ENCODE results near the gene OXSR1.

The OXSR1 gene

DNA sequence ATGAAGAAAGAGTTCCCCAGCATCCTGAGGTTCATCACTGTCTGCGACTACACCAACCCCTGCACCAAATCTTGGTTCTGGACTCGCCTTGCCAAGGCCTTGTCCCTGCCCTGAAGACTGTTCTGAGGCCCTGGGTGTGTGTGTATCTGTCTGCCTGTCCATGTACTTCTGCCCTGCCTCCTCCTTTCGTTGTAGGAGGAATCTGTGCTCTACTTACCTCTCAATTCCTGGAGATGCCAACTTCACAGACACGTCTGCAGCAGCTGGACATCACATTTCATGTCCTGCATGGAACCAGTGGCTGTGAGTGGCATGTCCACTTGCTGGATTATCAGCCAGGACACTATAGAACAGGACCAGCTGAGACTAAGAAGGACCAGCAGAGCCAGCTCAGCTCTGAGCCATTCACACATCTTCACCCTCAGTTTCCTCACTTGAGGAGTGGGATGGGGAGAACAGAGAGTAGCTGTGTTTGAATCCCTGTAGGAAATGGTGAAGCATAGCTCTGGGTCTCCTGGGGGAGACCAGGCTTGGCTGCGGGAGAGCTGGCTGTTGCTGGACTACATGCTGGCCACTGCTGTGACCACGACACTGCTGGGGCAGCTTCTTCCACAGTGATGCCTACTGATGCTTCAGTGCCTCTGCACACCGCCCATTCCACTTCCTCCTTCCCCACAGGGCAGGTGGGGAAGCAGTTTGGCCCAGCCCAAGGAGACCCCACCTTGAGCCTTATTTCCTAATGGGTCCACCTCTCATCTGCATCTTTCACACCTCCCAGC, 24.0 kb upstream of the OXSR1 start:
- DNase-seq (ENCODE audit: extremely low read depth, insufficient read length): no peak
- TF ChIP-seq, protein P1, sequence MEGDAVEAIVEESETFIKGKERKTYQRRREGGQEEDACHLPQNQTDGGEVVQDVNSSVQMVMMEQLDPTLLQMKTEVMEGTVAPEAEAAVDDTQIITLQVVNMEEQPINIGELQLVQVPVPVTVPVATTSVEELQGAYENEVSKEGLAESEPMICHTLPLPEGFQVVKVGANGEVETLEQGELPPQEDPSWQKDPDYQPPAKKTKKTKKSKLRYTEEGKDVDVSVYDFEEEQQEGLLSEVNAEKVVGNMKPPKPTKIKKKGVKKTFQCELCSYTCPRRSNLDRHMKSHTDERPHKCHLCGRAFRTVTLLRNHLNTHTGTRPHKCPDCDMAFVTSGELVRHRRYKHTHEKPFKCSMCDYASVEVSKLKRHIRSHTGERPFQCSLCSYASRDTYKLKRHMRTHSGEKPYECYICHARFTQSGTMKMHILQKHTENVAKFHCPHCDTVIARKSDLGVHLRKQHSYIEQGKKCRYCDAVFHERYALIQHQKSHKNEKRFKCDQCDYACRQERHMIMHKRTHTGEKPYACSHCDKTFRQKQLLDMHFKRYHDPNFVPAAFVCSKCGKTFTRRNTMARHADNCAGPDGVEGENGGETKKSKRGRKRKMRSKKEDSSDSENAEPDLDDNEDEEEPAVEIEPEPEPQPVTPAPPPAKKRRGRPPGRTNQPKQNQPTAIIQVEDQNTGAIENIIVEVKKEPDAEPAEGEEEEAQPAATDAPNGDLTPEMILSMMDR (IDR thresholded peaks at IDR 0.05; ENCODE audit: insufficient read depth, low read length, poor library complexity, severe bottlenecking): no peak
- Histone ChIP-seq H3K4me3 (replicated peaks; ENCODE audit: low read depth, low read length) (no peak overlapping the region), H3K36me3 (ENCODE audit: control insufficient read depth, insufficient read depth, low read length) (peaks cover 14% of the 10 kb centered on the region), H3K27me3 (replicated peaks; ENCODE audit: control insufficient read depth, insufficient read depth, low read length) (no peaks in the 10 kb centered on the region)

DNA sequence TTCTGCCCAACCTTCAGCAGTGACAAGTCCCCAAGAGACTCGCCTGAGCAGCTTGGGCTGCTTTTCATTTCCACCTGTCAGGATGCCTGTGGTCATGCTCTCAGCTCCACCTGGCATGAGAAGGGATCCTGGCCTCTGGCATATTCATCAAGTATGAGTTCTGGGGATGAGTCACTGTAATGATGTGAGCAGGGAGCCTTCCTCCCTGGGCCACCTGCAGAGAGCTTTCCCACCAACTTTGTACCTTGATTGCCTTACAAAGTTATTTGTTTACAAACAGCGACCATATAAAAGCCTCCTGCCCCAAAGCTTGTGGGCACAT, 23.4 kb upstream of the OXSR1 start:
- no peaks in the 10 kb centered on the region for H3K27me3 ChIP-seq (replicated peaks; ENCODE audit: control insufficient read depth, insufficient read depth, low read length)
- DNase-seq (ENCODE audit: extremely low read depth, insufficient read length): no peak
- TF ChIP-seq, protein P1 (IDR thresholded peaks at IDR 0.05; ENCODE audit: insufficient read depth, low read length, poor library complexity, severe bottlenecking): no peak
- H3K36me3 ChIP-seq (ENCODE audit: control insufficient read depth, insufficient read depth, low read length): peaks cover 14% of the 10 kb centered on the region
- H3K4me3 ChIP-seq (replicated peaks; ENCODE audit: low read depth, low read length): no peak overlapping the region

DNA sequence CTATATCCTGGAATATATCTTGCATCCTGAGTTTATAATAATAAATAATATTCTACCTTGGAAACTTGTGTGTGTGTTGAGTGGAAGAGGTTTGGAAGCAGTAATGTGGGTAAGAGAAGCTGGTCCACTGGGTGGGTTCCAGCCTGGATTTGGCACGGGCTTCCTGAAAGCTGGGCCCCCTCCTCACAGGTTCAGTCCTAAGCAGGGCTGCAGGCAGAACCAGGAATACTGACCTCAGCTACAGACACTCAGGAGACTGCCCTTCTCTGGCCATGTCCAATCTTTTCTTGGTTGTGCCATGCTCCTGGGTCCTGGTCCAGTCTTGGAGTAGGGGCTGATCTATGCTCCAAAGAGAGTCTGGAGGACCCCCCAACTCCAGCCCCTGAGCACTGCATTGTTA, 22.4 kb upstream of the OXSR1 start:
- no peak for DNase-seq (ENCODE audit: extremely low read depth, insufficient read length)
- TF ChIP-seq, protein P1 (IDR thresholded peaks at IDR 0.05; ENCODE audit: insufficient read depth, low read length, poor library complexity, severe bottlenecking): no peak

DNA sequence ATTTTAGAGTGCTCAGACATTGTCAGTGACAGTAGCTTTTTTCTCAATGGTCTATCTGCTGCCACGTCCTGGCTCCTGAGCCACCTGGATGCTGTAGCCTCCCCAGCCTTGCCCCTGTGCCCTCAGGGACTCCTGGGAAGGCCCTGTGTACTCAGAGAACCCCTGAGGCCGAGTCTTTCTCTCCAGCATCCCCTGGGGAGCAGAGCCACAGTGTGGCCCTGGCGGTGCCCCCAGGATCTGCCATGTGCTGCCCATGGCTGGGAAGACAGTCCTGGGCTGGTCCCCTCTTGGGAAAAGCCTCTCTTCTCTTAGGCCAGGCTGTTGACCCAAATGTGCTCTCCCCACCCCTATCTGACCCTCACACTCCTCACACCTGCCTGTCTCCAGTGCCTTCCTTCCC, 21.8 kb upstream of the OXSR1 start:
- Histone ChIP-seq H3K27me3 (replicated peaks; ENCODE audit: control insufficient read depth, insufficient read depth, low read length) (no peaks in the 10 kb centered on the region), H3K4me3 (replicated peaks; ENCODE audit: low read depth, low read length) (no peak overlapping the region), H3K36me3 (ENCODE audit: control insufficient read depth, insufficient read depth, low read length) (peaks cover 14% of the 10 kb centered on the region)
- TF ChIP-seq, protein P1 (IDR thresholded peaks at IDR 0.05; ENCODE audit: insufficient read depth, low read length, poor library complexity, severe bottlenecking): no peak
- no peak for DNase-seq (ENCODE audit: extremely low read depth, insufficient read length)

More for the DNA sequence above, 22.4 kb upstream of the OXSR1 start:
- Histone ChIP-seq H3K27me3 (replicated peaks; ENCODE audit: control insufficient read depth, insufficient read depth, low read length) (no peaks in the 10 kb centered on the region), H3K36me3 (ENCODE audit: control insufficient read depth, insufficient read depth, low read length) (peaks cover 14% of the 10 kb centered on the region), H3K4me3 (replicated peaks; ENCODE audit: low read depth, low read length) (no peak overlapping the region)

DNA sequence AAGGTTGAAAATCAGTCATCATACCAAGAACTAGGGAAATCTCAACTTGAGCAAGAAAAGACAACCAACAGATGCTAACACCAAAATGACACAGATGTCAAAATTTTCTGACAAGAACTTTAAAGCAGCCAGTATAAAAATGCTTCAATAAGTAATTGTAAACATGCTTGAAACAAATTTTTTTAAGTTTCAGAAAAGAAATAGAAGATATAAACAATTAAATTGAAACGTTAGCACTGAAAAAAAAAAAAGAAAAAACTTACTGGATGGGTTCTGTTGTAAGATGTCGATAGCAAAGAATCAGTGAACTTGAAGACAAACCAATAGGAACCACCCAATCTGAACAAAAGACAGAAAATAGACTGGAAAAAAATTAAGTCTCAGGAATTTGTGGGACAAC, 18.8 kb upstream of the OXSR1 start:
- TF ChIP-seq, protein P1 (IDR thresholded peaks at IDR 0.05; ENCODE audit: insufficient read depth, low read length, poor library complexity, severe bottlenecking): no peak
- Histone ChIP-seq H3K4me3 (replicated peaks; ENCODE audit: low read depth, low read length) (no peak overlapping the region), H3K36me3 (ENCODE audit: control insufficient read depth, insufficient read depth, low read length) (peaks cover 6% of the 10 kb centered on the region), H3K27me3 (replicated peaks; ENCODE audit: control insufficient read depth, insufficient read depth, low read length) (no peaks in the 10 kb centered on the region)
- DNase-seq (ENCODE audit: extremely low read depth, insufficient read length): no peak

DNA sequence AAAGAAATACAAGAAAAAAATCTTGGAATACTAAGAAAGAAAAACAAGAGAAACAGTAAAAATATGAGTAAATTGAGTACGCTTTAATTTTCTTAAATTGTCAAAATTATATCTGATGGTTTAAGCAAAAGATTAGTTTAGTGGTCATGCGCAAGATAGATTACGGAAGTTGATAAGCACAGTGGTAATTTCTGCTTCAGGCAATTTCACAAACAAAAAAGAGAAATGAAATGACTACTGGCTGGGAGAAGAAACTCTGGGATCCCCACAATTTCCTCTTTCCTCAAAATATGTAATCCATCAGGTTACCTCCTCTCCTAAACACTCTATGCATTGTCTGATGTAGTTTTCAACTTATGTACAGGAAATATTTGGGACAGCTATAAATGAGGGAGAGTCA, 17.9 kb upstream of the OXSR1 start:
- no peaks in the 10 kb centered on the region for H3K27me3 ChIP-seq (replicated peaks; ENCODE audit: control insufficient read depth, insufficient read depth, low read length)
- TF ChIP-seq, protein P1 (IDR thresholded peaks at IDR 0.05; ENCODE audit: insufficient read depth, low read length, poor library complexity, severe bottlenecking): no peak
- H3K36me3 ChIP-seq (ENCODE audit: control insufficient read depth, insufficient read depth, low read length): no peaks in the 10 kb centered on the region; the same call in 1 of the 2 replicates
- H3K4me3 ChIP-seq (replicated peaks; ENCODE audit: low read depth, low read length): no peak overlapping the region
- no peak for DNase-seq (ENCODE audit: extremely low read depth, insufficient read length)
